T-helper 2 cell treated with Interferon-gamma antibody and Interleukin-4, amounts not matched to agents 5 μg/mL and 100 μg/mL, for 36 hours (primary cell): ENCODE data around the gene FOXP1.

ENCODE experiments used
- DNase-seq: peaks from one replicate; pipeline ENCODE4 v3.0.0; 2021; ENCODE audit warnings: low spot score
- H3K27ac Mint-ChIP-seq: one replicate; pipeline ENCODE4 v1.8.0; 2021; ENCODE audit warnings: mild to moderate bottlenecking, mixed read lengths
- H3K27me3 Mint-ChIP-seq: one replicate; pipeline ENCODE4 v1.8.0; 2021; ENCODE audit warnings: low read depth, mixed read lengths
- H3K36me3 Mint-ChIP-seq: one replicate; pipeline ENCODE4 v1.8.0; 2021; ENCODE audit warnings: low read depth, mixed read lengths
- H3K4me1 Mint-ChIP-seq: one replicate; pipeline ENCODE4 v1.8.0; 2021; ENCODE audit warnings: low read depth, mixed read lengths
- H3K4me3 Mint-ChIP-seq: one replicate; pipeline ENCODE4 v1.8.0; 2022; ENCODE audit warnings: mild to moderate bottlenecking, moderate library complexity, mixed read lengths
- H3K9me3 Mint-ChIP-seq: one replicate; pipeline ENCODE4 v1.8.0; 2021; ENCODE audit warnings: mixed read lengths

The FOXP1 gene

DNA sequence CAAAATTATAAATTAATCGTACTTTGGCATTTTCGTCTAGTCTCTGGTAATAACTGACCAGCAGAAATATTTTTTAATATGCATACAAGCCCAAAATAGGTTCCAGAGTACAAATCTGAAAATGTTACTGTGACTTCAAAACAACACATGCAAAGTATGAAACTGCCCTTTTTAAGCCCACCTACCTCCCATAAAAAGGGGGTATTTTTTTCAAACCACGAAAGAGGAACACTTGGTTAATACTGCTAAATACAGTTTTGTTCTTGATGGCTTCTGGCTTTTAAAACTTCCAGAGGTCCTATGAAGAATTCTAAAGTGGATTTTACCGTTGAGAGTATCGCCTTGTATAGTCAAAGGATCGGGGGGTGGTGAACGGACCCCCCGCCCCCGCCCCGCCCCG, 610.7 kb downstream of the FOXP1 start:
- Mint-ChIP-seq H3K9me3 (no peaks in the 10 kb centered on the region), H3K27me3 (no peaks in the 10 kb centered on the region), H3K36me3 (peaks cover 71% of the 10 kb centered on the region), H3K27ac (no peak overlapping the region), H3K4me3 (no peak overlapping the region), H3K4me1 (peaks cover 2% of the 10 kb centered on the region)
- no peak for DNase-seq

DNA sequence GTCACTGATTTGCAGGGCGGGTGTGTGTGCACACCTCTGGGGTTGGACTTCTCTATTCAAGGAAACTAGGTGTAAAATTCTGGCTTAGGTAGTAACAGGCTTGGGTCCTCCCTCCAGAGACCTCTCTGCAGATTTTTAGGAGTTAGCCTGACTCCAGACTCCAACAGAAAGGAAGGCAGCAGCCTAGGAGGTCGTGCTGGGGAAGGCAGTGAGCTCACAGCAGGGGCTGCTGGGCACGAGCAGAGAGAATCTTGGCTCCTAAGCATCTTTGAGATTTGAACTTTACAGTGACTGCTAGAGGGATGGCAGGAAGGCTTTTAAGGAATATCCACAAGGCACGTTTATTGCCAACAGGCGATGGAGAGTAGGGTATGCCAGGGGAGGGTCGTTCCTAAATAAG, 612.6 kb downstream of the FOXP1 start:
- no peak overlapping the region for H3K27ac Mint-ChIP-seq

GRCh38 chr3:70970171-70970570, 613.4 kb downstream of the FOXP1 start:
- DNase-seq = no peak
- Mint-ChIP-seq H3K27ac (no peak overlapping the region), H3K4me1 (peaks cover 2% of the 10 kb centered on the region), H3K36me3 (peaks cover 63% of the 10 kb centered on the region), H3K9me3 (no peaks in the 10 kb centered on the region), H3K27me3 (no peaks in the 10 kb centered on the region), H3K4me3 (no peak overlapping the region)

More for the DNA sequence above, 612.6 kb downstream of the FOXP1 start:
- Mint-ChIP-seq H3K4me1 (peaks cover 2% of the 10 kb centered on the region), H3K9me3 (no peaks in the 10 kb centered on the region), H3K4me3 (no peak overlapping the region), H3K36me3 (peaks cover 62% of the 10 kb centered on the region), H3K27me3 (no peaks in the 10 kb centered on the region)
- no peak for DNase-seq

DNA sequence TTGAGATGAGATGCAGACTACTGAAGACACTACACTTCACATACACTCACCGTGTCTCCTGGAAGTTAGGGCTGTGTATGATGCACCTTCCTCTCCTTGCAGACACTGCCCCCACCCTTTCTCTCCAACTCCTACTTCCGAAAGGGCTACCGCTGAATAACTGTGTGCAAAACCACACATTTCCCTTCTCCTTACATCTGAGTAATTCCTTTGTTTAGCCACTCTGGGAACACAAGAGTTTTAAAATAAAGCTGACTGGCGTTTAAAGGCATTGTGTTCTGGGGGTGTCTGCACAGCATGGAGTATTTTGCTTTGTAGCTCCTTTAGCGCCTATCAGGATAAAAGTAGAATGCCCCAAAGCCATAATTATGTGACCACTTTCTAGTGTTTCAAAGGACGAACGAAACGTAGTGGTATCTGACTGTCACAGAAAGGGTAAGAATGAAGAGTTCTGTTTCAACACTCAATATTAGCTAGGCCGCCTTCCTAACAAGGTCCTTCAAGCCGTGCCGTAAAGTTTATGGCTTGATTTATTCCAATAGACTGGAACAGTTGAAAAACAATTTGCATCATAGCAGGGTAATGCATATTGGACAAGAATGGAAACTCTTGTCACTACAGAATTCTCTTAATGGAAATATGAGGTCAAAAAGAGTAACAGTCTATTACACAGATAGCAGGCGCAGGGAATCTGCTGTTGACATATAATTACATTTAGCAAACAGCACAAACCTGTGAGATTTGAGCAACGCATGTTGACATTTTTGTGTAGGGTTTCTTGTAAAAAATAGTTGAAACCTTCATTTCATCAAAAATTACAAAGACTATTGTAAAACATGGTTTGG, 619.9 kb downstream of the FOXP1 start:
- no peaks in the 10 kb centered on the region for H3K9me3 Mint-ChIP-seq
- no peak for DNase-seq
- H3K27ac Mint-ChIP-seq = no peak overlapping the region
- no peaks in the 10 kb centered on the region for H3K27me3 Mint-ChIP-seq
- H3K4me3 Mint-ChIP-seq = no peak overlapping the region
- peaks cover 63% of the 10 kb centered on the region for H3K36me3 Mint-ChIP-seq
- no peaks in the 10 kb centered on the region for H3K4me1 Mint-ChIP-seq

- no peaks in the 10 kb centered on the region for H3K27me3 Mint-ChIP-seq
- H3K4me3 Mint-ChIP-seq = no peak overlapping the region
- no peaks in the 10 kb centered on the region for H3K4me1 Mint-ChIP-seq
- no peak overlapping the region for H3K27ac Mint-ChIP-seq
- no peak for DNase-seq
- peaks cover 64% of the 10 kb centered on the region for H3K36me3 Mint-ChIP-seq
- no peaks in the 10 kb centered on the region for H3K9me3 Mint-ChIP-seq
These were observed 623.8 kb downstream of the FOXP1 start for GRCh38 chr3:70959506-70960291.

DNA sequence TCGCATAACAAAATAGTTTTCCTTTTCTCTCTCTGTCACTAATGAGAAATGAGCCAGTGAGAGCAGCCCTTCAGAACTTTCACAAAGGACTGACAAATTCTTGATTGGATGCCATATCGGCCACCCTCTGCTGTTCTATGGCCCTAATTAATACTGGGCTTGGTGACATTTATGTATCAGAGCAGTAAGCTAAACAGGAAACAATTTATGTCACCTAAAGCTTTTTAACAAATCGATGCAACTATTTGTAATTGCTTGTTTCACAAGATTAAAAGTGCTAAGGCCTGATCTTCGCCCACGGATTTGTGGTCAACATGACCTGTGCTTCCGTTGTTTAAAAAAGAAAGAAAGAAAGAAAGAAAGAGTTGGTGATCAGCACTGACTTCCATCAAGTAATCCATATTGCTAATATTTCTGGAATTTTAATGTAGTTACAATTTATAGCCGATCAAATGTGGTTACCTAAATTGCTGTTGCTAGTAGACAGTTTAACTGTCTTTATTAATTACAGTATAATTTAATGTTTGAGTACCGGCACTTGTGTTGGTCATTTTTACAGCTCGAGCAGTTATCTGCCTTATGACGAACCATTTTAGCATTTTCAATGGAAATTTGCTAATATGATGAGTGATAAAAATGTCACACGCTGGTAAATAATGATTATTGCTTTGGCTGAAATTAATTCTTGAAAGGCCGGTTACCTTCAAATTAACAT, 631.3 kb downstream of the FOXP1 start:
- H3K27ac Mint-ChIP-seq = no peak overlapping the region
- DNase-seq = no peak
- H3K36me3 Mint-ChIP-seq = peaks cover 7% of the 10 kb centered on the region
- H3K27me3 Mint-ChIP-seq = no peaks in the 10 kb centered on the region
- no peaks in the 10 kb centered on the region for H3K9me3 Mint-ChIP-seq
- H3K4me3 Mint-ChIP-seq = no peak overlapping the region
- H3K4me1 Mint-ChIP-seq = no peaks in the 10 kb centered on the region

DNA sequence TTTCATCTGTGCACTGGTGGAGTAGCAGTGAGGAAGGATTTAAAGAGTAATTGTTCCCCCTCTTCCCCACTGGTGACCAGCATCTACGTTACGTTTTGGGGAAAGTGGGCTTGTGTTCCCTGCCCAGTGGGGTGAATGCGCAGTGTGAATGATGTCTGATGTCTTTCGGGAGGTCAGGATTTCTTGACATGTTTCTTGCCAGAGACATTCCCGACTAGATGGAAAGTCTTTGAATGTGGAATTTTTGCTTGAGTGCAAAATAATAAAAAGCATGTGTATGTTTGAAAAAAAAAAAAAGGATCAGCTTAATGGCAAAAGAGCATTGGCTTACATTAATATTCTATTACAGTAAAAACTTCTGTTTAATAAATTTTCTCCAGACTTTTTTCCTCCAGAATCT, 632.2 kb downstream of the FOXP1 start:
- no peaks in the 10 kb centered on the region for H3K9me3 Mint-ChIP-seq
- H3K27me3 Mint-ChIP-seq = no peaks in the 10 kb centered on the region
- H3K27ac Mint-ChIP-seq = no peak overlapping the region
- peaks cover 2% of the 10 kb centered on the region for H3K36me3 Mint-ChIP-seq
- no peak for DNase-seq
- no peak overlapping the region for H3K4me3 Mint-ChIP-seq
- H3K4me1 Mint-ChIP-seq = no peaks in the 10 kb centered on the region

DNA sequence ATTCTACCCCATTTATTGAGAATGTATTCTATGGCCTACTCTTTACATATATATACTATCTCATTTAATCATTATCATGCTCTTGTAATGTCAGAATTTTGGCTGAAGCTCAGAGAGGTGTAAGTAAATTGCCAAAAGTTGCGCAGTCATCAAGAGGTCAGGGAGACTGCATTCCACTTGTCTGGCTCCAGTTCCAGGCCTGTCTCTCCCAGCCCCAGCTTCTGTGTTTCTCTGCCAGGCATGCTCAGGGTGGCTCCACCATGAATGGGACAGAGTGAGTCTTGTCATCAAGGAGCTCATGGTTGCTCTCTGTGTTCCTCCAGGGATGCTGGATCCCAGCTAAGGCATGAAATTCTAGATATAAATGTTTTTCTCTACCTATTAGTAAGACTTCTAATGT, 635.9 kb downstream of the FOXP1 start:
- H3K27me3 Mint-ChIP-seq = peaks cover 4% of the 10 kb centered on the region
- H3K4me3 Mint-ChIP-seq = no peak overlapping the region
- DNase-seq = no peak
- H3K36me3 Mint-ChIP-seq = no peaks in the 10 kb centered on the region
- no peaks in the 10 kb centered on the region for H3K9me3 Mint-ChIP-seq
- no peak overlapping the region for H3K27ac Mint-ChIP-seq
- no peaks in the 10 kb centered on the region for H3K4me1 Mint-ChIP-seq

GRCh38 chr3:70943886-70944285, 639.6 kb downstream of the FOXP1 start:
- Mint-ChIP-seq H3K27me3 (peaks cover 22% of the 10 kb centered on the region), H3K9me3 (no peaks in the 10 kb centered on the region)
- DNase-seq = no peak

DNA sequence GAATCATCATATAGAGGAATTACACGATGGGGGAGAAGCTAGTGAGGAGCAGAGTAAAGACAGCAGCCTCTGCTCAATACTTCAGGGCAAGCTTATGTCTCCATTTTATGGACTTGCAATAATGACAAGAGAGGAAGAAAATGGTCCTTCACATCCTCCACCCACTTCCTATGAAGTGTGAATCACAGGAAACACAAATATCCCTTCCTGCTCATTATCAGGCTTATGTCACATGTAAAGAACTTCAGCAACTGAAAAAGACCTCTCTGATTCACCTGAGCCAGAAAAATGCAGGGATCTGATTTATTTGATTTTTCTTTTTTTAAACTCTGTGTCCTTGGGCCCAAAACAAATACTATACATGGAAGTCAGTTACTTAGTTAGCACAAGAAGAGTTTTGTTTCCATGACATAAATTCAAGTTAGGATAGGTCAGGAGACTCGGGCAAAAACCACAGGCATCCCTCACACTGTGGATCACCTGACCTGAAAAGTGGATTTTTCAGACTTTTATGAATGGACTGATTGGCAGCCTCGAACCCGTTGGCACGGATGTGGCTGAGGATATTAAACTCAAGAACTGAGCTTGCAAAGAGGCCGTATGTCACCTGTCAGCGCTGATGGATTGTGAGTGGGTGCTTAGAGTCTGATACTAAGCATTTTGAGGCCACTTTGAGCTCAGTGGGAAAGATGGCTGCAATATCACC, 650.3 kb downstream of the FOXP1 start:
- Mint-ChIP-seq H3K36me3 (no peaks in the 10 kb centered on the region), H3K4me1 (peaks cover 4% of the 10 kb centered on the region), H3K27me3 (peaks cover 3% of the 10 kb centered on the region), H3K27ac (no peak overlapping the region), H3K4me3 (no peak overlapping the region), H3K9me3 (no peaks in the 10 kb centered on the region)
- DNase-seq = no peak

More at GRCh38 chr3:70943886-70944285, 639.6 kb downstream of the FOXP1 start:
- no peaks in the 10 kb centered on the region for H3K4me1 Mint-ChIP-seq
- H3K27ac Mint-ChIP-seq = no peak overlapping the region
- H3K36me3 Mint-ChIP-seq = no peaks in the 10 kb centered on the region
- no peak overlapping the region for H3K4me3 Mint-ChIP-seq

DNA sequence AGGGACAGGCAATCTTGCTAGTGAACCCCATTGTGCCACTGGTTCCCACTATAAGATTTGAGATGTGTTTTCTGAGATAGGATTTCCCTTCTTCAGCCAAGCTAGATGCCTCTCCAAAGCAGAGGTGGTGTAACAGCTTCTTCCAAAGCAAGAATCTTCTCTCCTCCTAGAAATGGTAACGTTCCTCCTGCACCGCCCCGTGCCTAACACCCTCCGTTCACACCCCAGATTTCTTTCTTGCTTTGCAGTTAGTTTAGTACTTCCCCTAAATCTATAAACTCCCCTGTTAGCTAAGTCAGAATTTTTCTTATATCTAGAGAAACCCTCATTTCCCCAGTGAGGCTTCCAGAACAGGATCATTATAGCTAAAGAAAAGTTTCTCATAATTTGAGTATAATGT, 653.5 kb downstream of the FOXP1 start:
- peaks cover 4% of the 10 kb centered on the region for H3K4me1 Mint-ChIP-seq
- no peaks in the 10 kb centered on the region for H3K9me3 Mint-ChIP-seq

GRCh38 chr3:70927239-70927638, 656.3 kb downstream of the FOXP1 start:
- Mint-ChIP-seq H3K36me3 (no peaks in the 10 kb centered on the region), H3K9me3 (peaks cover 3% of the 10 kb centered on the region), H3K27ac (no peak overlapping the region), H3K4me1 (no peaks in the 10 kb centered on the region), H3K4me3 (no peak overlapping the region), H3K27me3 (peaks cover 7% of the 10 kb centered on the region)
- DNase-seq = no peak

More for the DNA sequence above, 653.5 kb downstream of the FOXP1 start:
- H3K27me3 Mint-ChIP-seq = peaks cover 3% of the 10 kb centered on the region
- H3K36me3 Mint-ChIP-seq = no peaks in the 10 kb centered on the region
- no peak overlapping the region for H3K4me3 Mint-ChIP-seq
- no peak overlapping the region for H3K27ac Mint-ChIP-seq
- no peak for DNase-seq

- H3K27me3 Mint-ChIP-seq = peaks cover 7% of the 10 kb centered on the region
- DNase-seq = no peak
- H3K27ac Mint-ChIP-seq = no peak overlapping the region
- peaks cover 3% of the 10 kb centered on the region for H3K9me3 Mint-ChIP-seq
- H3K4me3 Mint-ChIP-seq = no peak overlapping the region
- H3K36me3 Mint-ChIP-seq = no peaks in the 10 kb centered on the region
- H3K4me1 Mint-ChIP-seq = no peaks in the 10 kb centered on the region
These were observed 656.7 kb downstream of the FOXP1 start for GRCh38 chr3:70926835-70927234.
